ENCODE data around the gene LRRC37A3.
"Not testable (repeated sequence)": the region's sequence is repeated elsewhere in the genome, so short reads cannot be mapped to it uniquely, and the experiment has no call there.

DNA sequence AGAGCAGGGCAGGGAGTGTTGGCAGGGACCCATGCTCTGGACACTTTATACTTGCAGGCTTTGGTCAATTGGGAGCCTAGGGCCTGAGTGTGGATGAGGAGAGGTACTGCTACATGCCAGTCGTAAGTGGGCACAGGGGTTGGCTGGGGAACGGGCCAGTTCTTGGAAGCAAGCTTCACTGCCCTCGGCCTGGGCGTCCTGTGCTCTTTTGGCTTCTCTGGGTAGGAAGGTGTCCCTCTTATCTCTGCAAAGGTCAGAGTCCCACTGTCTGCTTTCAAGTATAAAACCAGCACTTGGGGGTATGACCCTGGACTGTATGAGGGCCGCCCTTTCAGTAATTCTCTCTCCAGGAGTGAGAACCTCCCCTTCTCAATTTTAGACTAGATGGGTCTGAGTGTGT is 80.8 kb downstream of the LRRC37A3 start:
- TF ChIP-seq, protein P1, sequence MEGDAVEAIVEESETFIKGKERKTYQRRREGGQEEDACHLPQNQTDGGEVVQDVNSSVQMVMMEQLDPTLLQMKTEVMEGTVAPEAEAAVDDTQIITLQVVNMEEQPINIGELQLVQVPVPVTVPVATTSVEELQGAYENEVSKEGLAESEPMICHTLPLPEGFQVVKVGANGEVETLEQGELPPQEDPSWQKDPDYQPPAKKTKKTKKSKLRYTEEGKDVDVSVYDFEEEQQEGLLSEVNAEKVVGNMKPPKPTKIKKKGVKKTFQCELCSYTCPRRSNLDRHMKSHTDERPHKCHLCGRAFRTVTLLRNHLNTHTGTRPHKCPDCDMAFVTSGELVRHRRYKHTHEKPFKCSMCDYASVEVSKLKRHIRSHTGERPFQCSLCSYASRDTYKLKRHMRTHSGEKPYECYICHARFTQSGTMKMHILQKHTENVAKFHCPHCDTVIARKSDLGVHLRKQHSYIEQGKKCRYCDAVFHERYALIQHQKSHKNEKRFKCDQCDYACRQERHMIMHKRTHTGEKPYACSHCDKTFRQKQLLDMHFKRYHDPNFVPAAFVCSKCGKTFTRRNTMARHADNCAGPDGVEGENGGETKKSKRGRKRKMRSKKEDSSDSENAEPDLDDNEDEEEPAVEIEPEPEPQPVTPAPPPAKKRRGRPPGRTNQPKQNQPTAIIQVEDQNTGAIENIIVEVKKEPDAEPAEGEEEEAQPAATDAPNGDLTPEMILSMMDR (conservative IDR thresholded peaks at IDR 0.05; ENCODE audit: low read length), result not testable (repeated sequence)
- not testable (repeated sequence) for TF ChIP-seq EZH2phosphoT487 (IDR thresholded peaks at IDR 0.05; ENCODE audit: borderline replicate concordance)
